H1 (cell line): ENCODE measurements around the gene ZBTB20. TPM values are rescaled to one million over a fixed set of nuclear protein-coding genes. Genes with fewer than 3 reads are reported as not detected.

Source experiments
- CHD7 ChIP-seq: fragments of 300-600 bp; sonication (generic); IDR thresholded peaks from 2 replicates; pipeline ENCODE4 v1.7.1; 2012; ENCODE audit warnings: low read length, moderate library complexity, mild to moderate bottlenecking, inconsistent platforms; ENCODE audit not compliant: insufficient replicate concordance
- EZH2 ChIP-seq: fragments of 200-600 bp; sonication (generic); IDR thresholded peaks from 2 replicates; pipeline ENCODE4 v1.7.1; 2012; ENCODE audit warnings: low read depth, mild to moderate bottlenecking, moderate library complexity, low read length, inconsistent platforms; ENCODE audit not compliant: severe bottlenecking
- MAX ChIP-seq: IDR thresholded peaks from 2 replicates; pipeline ENCODE4 v1.6.1; 2012; ENCODE audit warnings: inconsistent platforms
- SIX5 ChIP-seq: IDR thresholded peaks from 2 replicates; pipeline ENCODE4 v1.6.1; 2011; ENCODE audit warnings: mild to moderate bottlenecking, low read depth, low read length
- polyA plus RNA-seq, 7 experiments: library from polyadenylated mRNA; depleted of rRNA in 3 of 7; stranded (reverse) in 5 of 7; unstranded in 2 of 7; fragments of >200 nt in 5 of 7; fragments of 200-250 nt in 2 of 7; gene quantifications; 1 replicate in 5 of 7; 2 replicates in 1 of 7; 4 replicates in 1 of 7; pipeline versions ENCODE4 v1.2.1 to v1.2.3, GENCODE V29; 2011 to 2013; ENCODE audit warnings: missing spikeins in 2 of 7, mixed read lengths in 2 of 7
- total RNA-seq: library from RNA; stranded (reverse); fragmentation: NEBNext Ultra II Directional; extraction: Animal tissue kit (Norgen Biotek cat#: 25700); gene quantifications from 2 replicates; pipeline ENCODE4 v1.2.1, GENCODE V29; 2021

The ZBTB20 gene
- total and polyA plus RNA-seq, 2 of the 8 experiments (the other 6 are each of a cell fraction or from before 2014, with no cell fraction given): 0.35 to 1.3 TPM

GRCh38 chr3:114294940-114295480 lies 852.1 kb downstream of the ZBTB20 start (continued):
- TF ChIP-seq CHD7: no peak
- TF ChIP-seq MAX: no peak
- TF ChIP-seq SIX5: no peak
- TF ChIP-seq EZH2: no peak
